Muscle layer of duodenum (tissue), 2 donors: ENCODE results near the gene TCF19.
"Not testable (repeated sequence)": the region's sequence is repeated elsewhere in the genome, so short reads cannot be mapped to it uniquely, and the experiment has no call there.

Experiments used
- H3K27ac ChIP-seq: one replicate; pipeline ENCODE4 v1.7.0; 2013; ENCODE audit warnings: mild to moderate bottlenecking, low read length
- H3K27me3 ChIP-seq: one replicate; pipeline ENCODE4 v1.7.0; 2013; ENCODE audit warnings: low read depth, mild to moderate bottlenecking, control low read depth, low read length
- H3K36me3 ChIP-seq, 2 donors: one replicate each; pipeline ENCODE4 v1.7.0; 2013; ENCODE audit warnings: low read length in 2 of 2, control low read depth in 1 of 2, mild to moderate bottlenecking in 1 of 2; ENCODE audit not compliant: insufficient read depth in 2 of 2, control insufficient read depth in 1 of 2
- H3K4me1 ChIP-seq, 2 donors: one replicate each; pipeline ENCODE4 v1.7.0; 2013; ENCODE audit warnings: low read length in 2 of 2, mild to moderate bottlenecking in 2 of 2, control low read depth in 1 of 2, moderate library complexity in 1 of 2; ENCODE audit not compliant: insufficient read depth in 2 of 2, control insufficient read depth in 1 of 2
- H3K4me3 ChIP-seq, 2 donors: one replicate each; pipeline ENCODE4 v1.7.0; 2013; ENCODE audit warnings: low read length in 2 of 2, low read depth in 1 of 2, mild to moderate bottlenecking in 1 of 2
- H3K9me3 ChIP-seq, 2 donors: one replicate each; pipeline ENCODE4 v1.7.0; 2013; ENCODE audit warnings: low read length in 2 of 2, control low read depth in 1 of 2, mild to moderate bottlenecking in 1 of 2; ENCODE audit not compliant: control insufficient read depth in 1 of 2
- donor health status: healthy.

The TCF19 gene

GRCh38 chr6:31174378-31174777, 16.0 kb downstream of the TCF19 start:
- Histone ChIP-seq H3K27me3 (no peaks in the 10 kb centered on the region), H3K4me1 (no peaks in the 10 kb centered on the region), H3K9me3 (no peaks in the 10 kb centered on the region), H3K4me3 (no peak overlapping the region), H3K27ac (no peak overlapping the region), H3K36me3 (peaks cover 0 to 9% of the 10 kb centered on the region in 2 donors)

- H3K27ac ChIP-seq, result no peak overlapping the region
- H3K4me3 ChIP-seq, result no peak overlapping the region
- no peaks in the 10 kb centered on the region for H3K4me1 ChIP-seq
Measured at GRCh38 chr6:31175971-31176370, 17.6 kb downstream of the TCF19 start.

GRCh38 chr6:31178143-31179041, 20.0 kb downstream of the TCF19 start:
- no peaks in the 10 kb centered on the region for H3K27me3 ChIP-seq
- H3K4me1 ChIP-seq, result no peaks in the 10 kb centered on the region
- no peaks in the 10 kb centered on the region for H3K9me3 ChIP-seq
- H3K36me3 ChIP-seq, result peaks cover 0 to 9% of the 10 kb centered on the region in 2 donors
- H3K4me3 ChIP-seq, result no peak overlapping the region
- H3K27ac ChIP-seq, result no peak overlapping the region

More at GRCh38 chr6:31175971-31176370, 17.6 kb downstream of the TCF19 start:
- H3K27me3 ChIP-seq, result no peaks in the 10 kb centered on the region
- peaks cover 0 to 9% of the 10 kb centered on the region in 2 donors for H3K36me3 ChIP-seq
- no peaks in the 10 kb centered on the region for H3K9me3 ChIP-seq

- H3K4me1 ChIP-seq, result no peaks in the 10 kb centered on the region
- H3K9me3 ChIP-seq, result no peaks in the 10 kb centered on the region
- H3K27ac ChIP-seq, result no peak overlapping the region
- H3K27me3 ChIP-seq, result no peaks in the 10 kb centered on the region
- no peak overlapping the region for H3K4me3 ChIP-seq
- peaks cover 0 to 9% of the 10 kb centered on the region in 2 donors for H3K36me3 ChIP-seq
Measured at GRCh38 chr6:31179042-31179386, 20.6 kb downstream of the TCF19 start.

GRCh38 chr6:31179896-31180295, 21.5 kb downstream of the TCF19 start:
- H3K9me3 ChIP-seq, result no peaks in the 10 kb centered on the region
- peak overlapping the region; percentile 17 for H3K27ac ChIP-seq
- no peaks in the 10 kb centered on the region for H3K27me3 ChIP-seq
- peak overlapping the region; percentile 30 to 58 for H3K4me3 ChIP-seq
- H3K36me3 ChIP-seq, result peaks cover 0 to 9% of the 10 kb centered on the region in 2 donors
- H3K4me1 ChIP-seq, result no peaks in the 10 kb centered on the region

- peaks cover 0 to 9% of the 10 kb centered on the region in 2 donors for H3K36me3 ChIP-seq
- no peaks in the 10 kb centered on the region for H3K9me3 ChIP-seq
- no peaks in the 10 kb centered on the region for H3K4me1 ChIP-seq
- no peaks in the 10 kb centered on the region for H3K27me3 ChIP-seq
- H3K4me3 ChIP-seq, result peak overlapping the region; percentile 30 to 58
- H3K27ac ChIP-seq, result peak overlapping the region; percentile 17
Measured at GRCh38 chr6:31180500-31180899, 22.1 kb downstream of the TCF19 start.

- not testable (repeated sequence) for H3K27ac ChIP-seq, H3K4me3 ChIP-seq, H3K9me3 ChIP-seq, H3K27me3 ChIP-seq, H3K4me1 ChIP-seq, H3K36me3 ChIP-seq
Measured at GRCh38 chr6:31183287-31183686, 24.9 kb downstream of the TCF19 start.

- H3K27me3 ChIP-seq, H3K4me3 ChIP-seq, H3K4me1 ChIP-seq, H3K36me3 ChIP-seq, H3K9me3 ChIP-seq, H3K27ac ChIP-seq: not testable (repeated sequence)
Measured at GRCh38 chr6:31183859-31184258, 25.5 kb downstream of the TCF19 start.

GRCh38 chr6:31185695-31186051, 27.3 kb downstream of the TCF19 start:
- peak overlapping the region in 1 of 2 donors; percentile 39 for H3K4me3 ChIP-seq
- H3K9me3 ChIP-seq, H3K4me1 ChIP-seq, H3K36me3 ChIP-seq, H3K27me3 ChIP-seq: not testable (repeated sequence)
- peak overlapping the region; percentile 85 for H3K27ac ChIP-seq

GRCh38 chr6:31186052-31186734, 27.8 kb downstream of the TCF19 start:
- peak overlapping the region in 1 of 2 donors; percentile 39 for H3K4me3 ChIP-seq
- H3K9me3 ChIP-seq, result no peaks in the 10 kb centered on the region
- peak overlapping the region; percentile 85 for H3K27ac ChIP-seq

GRCh38 chr6:31187780-31188194, 29.4 kb downstream of the TCF19 start:
- Histone ChIP-seq H3K4me3 (no peak overlapping the region), H3K36me3 (no peaks in the 10 kb centered on the region), H3K9me3 (no peaks in the 10 kb centered on the region), H3K27ac (no peak overlapping the region), H3K27me3 (no peaks in the 10 kb centered on the region), H3K4me1 (no peaks in the 10 kb centered on the region)

More at GRCh38 chr6:31186052-31186734, 27.8 kb downstream of the TCF19 start:
- no peaks in the 10 kb centered on the region for H3K27me3 ChIP-seq
- no peaks in the 10 kb centered on the region for H3K4me1 ChIP-seq
- no peaks in the 10 kb centered on the region for H3K36me3 ChIP-seq
